ENCODE measurements around the gene LACC1.

The LACC1 gene

GRCh38 chr13:43850873-43851272 is 28.8 kb upstream of the LACC1 start:
- H3K4me3 ChIP-seq (ENCODE audit: low read depth, low read length), result no peak overlapping the region
- TF ChIP-seq CTCF (IDR thresholded peaks at IDR 0.05; ENCODE audit: low read depth, low read length), result no peak

GRCh38 chr13:43852923-43853404 is 26.7 kb upstream of the LACC1 start:
- H3K4me3 ChIP-seq (ENCODE audit: low read depth, low read length), result no peak overlapping the region
- no peak for TF ChIP-seq CTCF (IDR thresholded peaks at IDR 0.05; ENCODE audit: low read depth, low read length)

GRCh38 chr13:43861863-43862262 is 17.8 kb upstream of the LACC1 start:
- H3K4me3 ChIP-seq (ENCODE audit: low read depth, low read length), result no peak overlapping the region
- TF ChIP-seq CTCF (IDR thresholded peaks at IDR 0.05; ENCODE audit: low read depth, low read length), result no peak

- TF ChIP-seq CTCF (IDR thresholded peaks at IDR 0.05; ENCODE audit: low read depth, low read length), result no peak
- no peak overlapping the region for H3K4me3 ChIP-seq (ENCODE audit: low read depth, low read length)
Observed at GRCh38 chr13:43864921-43865320, 14.8 kb upstream of the LACC1 start.

GRCh38 chr13:43865892-43866291 is 13.8 kb upstream of the LACC1 start:
- no peak overlapping the region for H3K4me3 ChIP-seq (ENCODE audit: low read depth, low read length)
- no peak for TF ChIP-seq CTCF (IDR thresholded peaks at IDR 0.05; ENCODE audit: low read depth, low read length)

- H3K4me3 ChIP-seq (ENCODE audit: low read depth, low read length), result no peak overlapping the region
- no peak for TF ChIP-seq CTCF (IDR thresholded peaks at IDR 0.05; ENCODE audit: low read depth, low read length)
Observed at GRCh38 chr13:43872181-43872580, 7.5 kb upstream of the LACC1 start.

GRCh38 chr13:43874504-43875092 is 5.1 kb upstream of the LACC1 start:
- no peak overlapping the region for H3K4me3 ChIP-seq (ENCODE audit: low read depth, low read length)
- peak; percentile 14; the same call in 1 of the 2 replicates for TF ChIP-seq CTCF (IDR thresholded peaks at IDR 0.05; ENCODE audit: low read depth, low read length)

Data from WI38 (cell line).